IMR-90 (cell line): ENCODE results near the gene APLF. TPM values are rescaled to one million over a fixed set of nuclear protein-coding genes. Genes with fewer than 3 reads are reported as not detected.

Source experiments
- ATAC-seq: fragments of 200-7000 bp; cut with Tn5 transposase; 2 replicates; pipeline ENCODE4 v1.9.1; 2020; ENCODE audit warnings: low read depth, mild to moderate bottlenecking, moderate library complexity
- BruUV-seq: library from RNA; stranded (reverse); fragments of 400-500 nt; replicated peaks from 2 replicates; lab custom pipeline; 2021; lab: Mats Ljungman, UMichigan
- CTCF ChIA-PET: fragments of 300-600 bp; formaldehyde crosslinking; extraction: SDS; loops from one replicate; lab custom pipeline; 2021; ENCODE audit warnings: antibody characterized with exemption; lab: Yijun Ruan, JAX
- POLR2A ChIA-PET: fragments of 300-600 bp; sonication (Branson Sonifier 250); formaldehyde crosslinking; loops from one replicate; lab custom pipeline; 2022; ENCODE audit warnings: antibody characterized with exemption; ENCODE audit not compliant: unreplicated experiment; lab: Charles Lee
- DNase-seq: peaks from one replicate; pipeline ENCODE4 v3.0.0; 2013
- H2AFZ ChIP-seq: replicated peaks from 2 replicates; pipeline ENCODE3; 2013; ENCODE audit warnings: low read length, mild to moderate bottlenecking; ENCODE audit not compliant: poor library complexity
- H2AK5ac ChIP-seq: 2 replicates; pipeline ENCODE4 v1.6.1; 2013; ENCODE audit warnings: low read depth, low read length, inconsistent platforms
- H2AK9ac ChIP-seq: replicated peaks from 2 replicates; pipeline ENCODE3; 2013; ENCODE audit warnings: mild to moderate bottlenecking, low read depth, low read length, moderate library complexity; ENCODE audit not compliant: poor library complexity
- H2BK120ac ChIP-seq: 2 replicates; pipeline ENCODE4 v1.6.1; 2013; ENCODE audit warnings: low read depth, low read length, inconsistent platforms
- H2BK15ac ChIP-seq: 3 replicates; pipeline ENCODE4 v1.6.1; 2013; ENCODE audit warnings: low read depth, low read length, inconsistent platforms
- H2BK20ac ChIP-seq: 2 replicates; pipeline ENCODE4 v1.6.1; 2013; ENCODE audit warnings: low read depth, mild to moderate bottlenecking, inconsistent platforms, low read length, moderate library complexity
- H2BK5ac ChIP-seq: 2 replicates; pipeline ENCODE4 v1.6.1; 2013; ENCODE audit warnings: mild to moderate bottlenecking, low read depth, low read length, inconsistent platforms; ENCODE audit not compliant: poor library complexity, severe bottlenecking
- H3K14ac ChIP-seq: replicated peaks from 2 replicates; pipeline ENCODE4 v1.6.1; 2013; ENCODE audit warnings: low read depth, low read length, inconsistent platforms
- H3K18ac ChIP-seq: 2 replicates; pipeline ENCODE4 v1.6.1; 2013; ENCODE audit warnings: low read depth, low read length, control low read depth
- H3K23ac ChIP-seq: 2 replicates; pipeline ENCODE4 v1.6.1; 2013; ENCODE audit warnings: low read depth, low read length, inconsistent platforms
- H3K27ac ChIP-seq: 2 replicates; pipeline ENCODE4 v1.5.1; 2013; ENCODE audit warnings: mild to moderate bottlenecking, control low read depth, low read length; ENCODE audit not compliant: insufficient read depth
- H3K27me3 ChIP-seq: 2 replicates; pipeline ENCODE4 v1.6.1; 2013; ENCODE audit warnings: low read length; ENCODE audit not compliant: control insufficient read depth, insufficient read depth
- H3K36me3 ChIP-seq: 2 replicates; pipeline ENCODE4 v1.6.1; 2013; ENCODE audit warnings: low read length, mixed read lengths; ENCODE audit not compliant: control insufficient read depth, insufficient read depth
- H3K4ac ChIP-seq: 2 replicates; pipeline ENCODE4 v1.6.1; 2013; ENCODE audit warnings: low read depth, low read length, inconsistent platforms
- H3K4me1 ChIP-seq: 2 replicates; pipeline ENCODE4 v1.6.1; 2013; ENCODE audit warnings: low read length, mixed read lengths; ENCODE audit not compliant: control insufficient read depth, insufficient read depth
- H3K4me2 ChIP-seq: 2 replicates; pipeline ENCODE4 v1.6.1; 2013; ENCODE audit warnings: low read depth, mild to moderate bottlenecking, control low read depth, low read length, moderate library complexity
- H3K4me3 ChIP-seq: 2 replicates; pipeline ENCODE4 v1.5.1; 2013; ENCODE audit warnings: low read depth, mild to moderate bottlenecking, control low read depth, low read length, moderate library complexity; ENCODE audit not compliant: insufficient read depth
- H3K56ac ChIP-seq: 2 replicates; pipeline ENCODE4 v1.6.1; 2013; ENCODE audit warnings: low read length, inconsistent platforms; ENCODE audit not compliant: insufficient read depth; ENCODE audit errors: extremely low read depth
- H3K79me1 ChIP-seq, 2 experiments: 2 replicates each; pipeline ENCODE4 v1.6.1; 2013; ENCODE audit warnings: low read length in 2 of 2, inconsistent platforms in 1 of 2, low read depth in 1 of 2
- H3K9ac ChIP-seq: 2 replicates; pipeline ENCODE4 v1.6.1; 2013; ENCODE audit warnings: low read depth, low read length, control low read depth
- H3K9me1 ChIP-seq: 2 replicates; pipeline ENCODE4 v1.6.1; 2013; ENCODE audit warnings: low read length, inconsistent platforms; ENCODE audit not compliant: insufficient read depth
- H3K9me3 ChIP-seq: 2 replicates; pipeline ENCODE4 v1.6.1; 2013; ENCODE audit warnings: low read length; ENCODE audit not compliant: control insufficient read depth, insufficient read depth
- H4K20me1 ChIP-seq: 2 replicates; pipeline ENCODE4 v1.6.1; 2013; ENCODE audit warnings: low read length, inconsistent platforms; ENCODE audit not compliant: insufficient read depth
- H4K5ac ChIP-seq: 2 replicates; pipeline ENCODE4 v1.6.1; 2013; ENCODE audit warnings: mild to moderate bottlenecking, low read depth, low read length, control low read depth
- H4K8ac ChIP-seq, 2 experiments: 2 replicates each; pipeline ENCODE4 v1.6.1; 2013; ENCODE audit warnings: low read depth in 2 of 2, low read length in 2 of 2, control low read depth in 1 of 2, inconsistent platforms in 1 of 2
- H4K91ac ChIP-seq: 2 replicates; pipeline ENCODE4 v1.6.1; 2013; ENCODE audit warnings: low read depth, low read length, inconsistent platforms; ENCODE audit not compliant: insufficient read depth
- BHLHE40 ChIP-seq: fragments of 150-350 bp; IDR thresholded peaks from 2 replicates; pipeline ENCODE4 v1.6.1; 2016; ENCODE audit warnings: mild to moderate bottlenecking, low read depth, low read length
- CEBPB ChIP-seq: IDR thresholded peaks from 2 replicates; pipeline ENCODE4 v1.6.1; 2012; ENCODE audit warnings: low read depth, low read length, improper control_type of control experiment
- CHD1 ChIP-seq: IDR thresholded peaks from 2 replicates; pipeline ENCODE4 v1.6.1; 2012; ENCODE audit warnings: low read depth, low read length, improper control_type of control experiment
- FOS ChIP-seq: fragments of 150-350 bp; IDR thresholded peaks from 2 replicates; pipeline ENCODE4 v1.6.1; 2016; ENCODE audit warnings: low read depth, low read length
- MAFK ChIP-seq: IDR thresholded peaks from 2 replicates; pipeline ENCODE4 v1.6.1; 2012; ENCODE audit warnings: low read depth, low read length, improper control_type of control experiment
- MAZ ChIP-seq: IDR thresholded peaks from 2 replicates; pipeline ENCODE4 v1.6.1; 2012; ENCODE audit warnings: low read depth, mild to moderate bottlenecking, low read length, improper control_type of control experiment, moderate library complexity, borderline replicate concordance
- MXI1 ChIP-seq: IDR thresholded peaks from 2 replicates; pipeline ENCODE4 v1.6.1; 2012; ENCODE audit warnings: low read depth, mild to moderate bottlenecking, low read length, moderate library complexity, borderline replicate concordance
- NFE2L2 ChIP-seq: fragments of 150-350 bp; IDR thresholded peaks from 2 replicates; pipeline ENCODE4 v1.6.1; 2016; ENCODE audit warnings: low read depth, mild to moderate bottlenecking, low read length
- POLR2A ChIP-seq: IDR thresholded peaks from 2 replicates; pipeline ENCODE4 v1.6.1; 2012; ENCODE audit warnings: mild to moderate bottlenecking, low read depth, low read length
- RAD21 ChIP-seq: IDR thresholded peaks from 2 replicates; pipeline ENCODE4 v1.6.1; 2012; ENCODE audit warnings: low read length, improper control_type of control experiment
- RCOR1 ChIP-seq: IDR thresholded peaks from 2 replicates; pipeline ENCODE4 v1.6.1; 2012; ENCODE audit warnings: mild to moderate bottlenecking, low read length, improper control_type of control experiment; ENCODE audit not compliant: insufficient replicate concordance
- RFX5 ChIP-seq: IDR thresholded peaks from 2 replicates; pipeline ENCODE4 v1.8.0; 2012; ENCODE audit warnings: low read depth, mild to moderate bottlenecking, low read length, moderate library complexity
- SMC3 ChIP-seq: fragments of 150-350 bp; IDR thresholded peaks from 2 replicates; pipeline ENCODE4 v1.6.1; 2016; ENCODE audit warnings: low read depth, mild to moderate bottlenecking, antibody characterized with exemption, low read length, moderate library complexity
- WGBS, 2 experiments: methylation state at CpG; one replicate each; pipeline versions ENCODE4 v1.1.5 to v1.1.7; 2013; ENCODE audit warnings: missing lambda C conversion rate in 2 of 2; ENCODE audit not compliant: insufficient read length in 1 of 2; ENCODE audit errors: extremely low coverage in 2 of 2; 5-methylcytosine and 5-hydroxymethylcytosine counted together
- dilution Hi-C: fragments of 300-500 bp; cut with HindIII; formaldehyde crosslinking; loops from one replicate; pipeline ENCODE4 v1.14.3; 2018; ENCODE audit warnings: low sequenced_read_pairs; ENCODE audit not compliant: unreplicated experiment
- in situ Hi-C: fragments of 300-500 bp; cut with MboI; formaldehyde crosslinking; loops from 3 replicates; pipeline ENCODE4 v1.14.3; 2019; ENCODE audit warnings: low sequenced_read_pairs, inconsistent platforms, mixed read lengths
- intact Hi-C: fragments of 100-400 bp; cut with micrococcal nuclease; formaldehyde crosslinking; loops from 2 replicates; pipeline ENCODE4 v1.10.0; 2022
- polyA plus RNA-seq, 3 experiments: library from polyadenylated mRNA; depleted of rRNA; stranded (reverse); fragments of >200 nt; gene quantifications; 2 replicates each; pipeline ENCODE4 v1.2.3, GENCODE V29; 2012; ENCODE audit warnings: low replicate concordance in 1 of 3
- total RNA-seq: library from RNA; depleted of rRNA; stranded (reverse); fragments of >200 nt; gene quantifications from 2 replicates; pipeline ENCODE4 v1.2.3, GENCODE V29; 2012
- TF ChIP-seq, protein P1 (sequence below): fragments of 150-350 bp; IDR thresholded peaks from 2 replicates; pipeline ENCODE4 v1.6.1; 2016; ENCODE audit warnings: low read depth, mild to moderate bottlenecking, low read length, moderate library complexity, borderline replicate concordance
- TF ChIP-seq, protein P2 (sequence below): conservative IDR thresholded peaks from 2 replicates; pipeline ENCODE4 v1.5.1; 2012; ENCODE audit warnings: mild to moderate bottlenecking, low read depth, low read length, improper control_type of control experiment
- TF ChIP-seq, protein P3 (sequence below): fragments of 150-350 bp; IDR thresholded peaks from 2 replicates; pipeline ENCODE4 v1.6.1; 2017; ENCODE audit warnings: mild to moderate bottlenecking, antibody characterized with exemption, low read length, low read depth

Gene APLF
- total and polyA plus RNA-seq, 2 of the 4 experiments (the other 2 are of a cell fraction) = 1.5 to 2.3 TPM

DNA sequence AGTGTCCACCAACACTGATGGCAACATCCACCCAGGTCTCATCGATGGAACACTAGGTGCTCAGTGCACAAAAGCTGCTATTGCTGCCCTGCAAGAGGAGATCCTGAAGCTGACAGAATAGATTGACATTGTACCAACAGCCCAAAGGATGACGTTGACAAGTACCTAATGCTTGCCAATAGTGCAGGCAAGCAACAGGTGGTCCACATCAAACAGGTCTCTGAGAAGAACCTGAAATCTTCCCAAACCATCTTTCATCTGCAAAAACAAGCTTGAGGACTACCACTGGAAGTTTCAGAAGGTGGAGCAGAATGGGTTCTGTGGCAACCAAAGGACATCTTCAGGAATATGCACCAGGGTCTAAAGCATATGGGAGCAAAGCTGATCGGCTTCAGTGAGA, 160.2 kb downstream of the APLF start:
- TF ChIP-seq NFE2L2 = no peak
- no peak for TF ChIP-seq RAD21
- no peak for TF ChIP-seq CHD1
- no peak for TF ChIP-seq MAZ
- TF ChIP-seq, protein P1, sequence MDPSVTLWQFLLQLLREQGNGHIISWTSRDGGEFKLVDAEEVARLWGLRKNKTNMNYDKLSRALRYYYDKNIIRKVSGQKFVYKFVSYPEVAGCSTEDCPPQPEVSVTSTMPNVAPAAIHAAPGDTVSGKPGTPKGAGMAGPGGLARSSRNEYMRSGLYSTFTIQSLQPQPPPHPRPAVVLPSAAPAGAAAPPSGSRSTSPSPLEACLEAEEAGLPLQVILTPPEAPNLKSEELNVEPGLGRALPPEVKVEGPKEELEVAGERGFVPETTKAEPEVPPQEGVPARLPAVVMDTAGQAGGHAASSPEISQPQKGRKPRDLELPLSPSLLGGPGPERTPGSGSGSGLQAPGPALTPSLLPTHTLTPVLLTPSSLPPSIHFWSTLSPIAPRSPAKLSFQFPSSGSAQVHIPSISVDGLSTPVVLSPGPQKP = no peak
- TF ChIP-seq, protein P2, sequence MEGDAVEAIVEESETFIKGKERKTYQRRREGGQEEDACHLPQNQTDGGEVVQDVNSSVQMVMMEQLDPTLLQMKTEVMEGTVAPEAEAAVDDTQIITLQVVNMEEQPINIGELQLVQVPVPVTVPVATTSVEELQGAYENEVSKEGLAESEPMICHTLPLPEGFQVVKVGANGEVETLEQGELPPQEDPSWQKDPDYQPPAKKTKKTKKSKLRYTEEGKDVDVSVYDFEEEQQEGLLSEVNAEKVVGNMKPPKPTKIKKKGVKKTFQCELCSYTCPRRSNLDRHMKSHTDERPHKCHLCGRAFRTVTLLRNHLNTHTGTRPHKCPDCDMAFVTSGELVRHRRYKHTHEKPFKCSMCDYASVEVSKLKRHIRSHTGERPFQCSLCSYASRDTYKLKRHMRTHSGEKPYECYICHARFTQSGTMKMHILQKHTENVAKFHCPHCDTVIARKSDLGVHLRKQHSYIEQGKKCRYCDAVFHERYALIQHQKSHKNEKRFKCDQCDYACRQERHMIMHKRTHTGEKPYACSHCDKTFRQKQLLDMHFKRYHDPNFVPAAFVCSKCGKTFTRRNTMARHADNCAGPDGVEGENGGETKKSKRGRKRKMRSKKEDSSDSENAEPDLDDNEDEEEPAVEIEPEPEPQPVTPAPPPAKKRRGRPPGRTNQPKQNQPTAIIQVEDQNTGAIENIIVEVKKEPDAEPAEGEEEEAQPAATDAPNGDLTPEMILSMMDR = no peak
- TF ChIP-seq POLR2A = no peak
- TF ChIP-seq RCOR1 = no peak
- TF ChIP-seq CEBPB = no peak
- no peak for TF ChIP-seq FOS
- no peak for TF ChIP-seq MXI1
- TF ChIP-seq, protein P3, sequence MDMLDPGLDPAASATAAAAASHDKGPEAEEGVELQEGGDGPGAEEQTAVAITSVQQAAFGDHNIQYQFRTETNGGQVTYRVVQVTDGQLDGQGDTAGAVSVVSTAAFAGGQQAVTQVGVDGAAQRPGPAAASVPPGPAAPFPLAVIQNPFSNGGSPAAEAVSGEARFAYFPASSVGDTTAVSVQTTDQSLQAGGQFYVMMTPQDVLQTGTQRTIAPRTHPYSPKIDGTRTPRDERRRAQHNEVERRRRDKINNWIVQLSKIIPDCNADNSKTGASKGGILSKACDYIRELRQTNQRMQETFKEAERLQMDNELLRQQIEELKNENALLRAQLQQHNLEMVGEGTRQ = no peak
- TF ChIP-seq BHLHE40 = no peak
- no peak for TF ChIP-seq MAFK
- TF ChIP-seq SMC3 = no peak
- no peak for TF ChIP-seq RFX5
- no peak overlapping the region for H2BK15ac ChIP-seq
- H4K20me1 ChIP-seq = no peaks in the 10 kb centered on the region
- no peak overlapping the region for H2AK9ac ChIP-seq
- H3K36me3 ChIP-seq = no peaks in the 10 kb centered on the region
- H4K5ac ChIP-seq = no peak overlapping the region
- H2AFZ ChIP-seq = no peak overlapping the region
- ATAC-seq = no peak
- no peak overlapping the region for H2BK20ac ChIP-seq
- no peak overlapping the region for H2BK120ac ChIP-seq
- in situ Hi-C loops (no loop called here), dilution Hi-C loops (no loop called here), intact Hi-C loops (no loop called here)
- H3K27me3 ChIP-seq = peaks cover 27% of the 10 kb centered on the region
- no peak overlapping the region for H2AK5ac ChIP-seq
- no peak overlapping the region for H4K91ac ChIP-seq
- WGBS, 2 experiments = no CpG with 5 or more reads among the region's 3 CpGs
- H3K23ac ChIP-seq = no peak overlapping the region
- no peak overlapping the region for H3K18ac ChIP-seq
- no peak for DNase-seq
- no peak overlapping the region for H3K27ac ChIP-seq
- ChIA-PET POLR2A (no interaction called here), CTCF (no interaction called here)
- no TSS peak for BruUV-seq
- no peak overlapping the region for H3K14ac ChIP-seq
- no peak overlapping the region for H3K4me2 ChIP-seq
- no peak overlapping the region for H4K8ac ChIP-seq
- H2BK5ac ChIP-seq = no peak overlapping the region
- no peak overlapping the region for H3K9ac ChIP-seq
- peaks cover 7% of the 10 kb centered on the region for H3K9me3 ChIP-seq
- no peaks in the 10 kb centered on the region for H3K4me1 ChIP-seq
- H3K56ac ChIP-seq = no peak overlapping the region
- H3K9me1 ChIP-seq = no peaks in the 10 kb centered on the region
- H3K4ac ChIP-seq = no peak overlapping the region
- no peak overlapping the region for H3K4me3 ChIP-seq
- no peaks in the 10 kb centered on the region for H3K79me1 ChIP-seq
